Naive thymus-derived CD8-positive, alpha-beta T cell (primary cell): ENCODE results near the gene PDSS2. TPM values are rescaled to one million over a fixed set of nuclear protein-coding genes. Genes with fewer than 3 reads are reported as not detected.

Experiments
- ATAC-seq, 2 donors: fragments of 150-1000 bp; cut with Tn5 transposase in 1 of 2; sonication (Bioruptor Pico), chemical (Tn5 transposase) in 1 of 2; 1 replicate in 1 of 2; 2 replicates in 1 of 2; pipeline ENCODE4 v1.10.0; 2021; ENCODE audit warnings: mild to moderate bottlenecking in 2 of 2, moderate library complexity in 2 of 2
- POLR2A ChIA-PET: fragments of 350-600 bp; sonication (Branson Sonifier 250); formaldehyde crosslinking; loops from one replicate; lab custom pipeline; 2021; ENCODE audit warnings: antibody characterized with exemption; lab: Charles Lee
- DNase-seq, 10 donors: peaks; one replicate each; pipeline versions ENCODE4 v3.0.0 to v3.0.0-alpha.2; 2020 to 2022
- H3K27ac Mint-ChIP-seq, 10 donors: one replicate each; pipeline ENCODE4 v1.8.0; 2020 to 2022; ENCODE audit warnings: mild to moderate bottlenecking in 10 of 10, mixed read lengths in 10 of 10, moderate library complexity in 4 of 10, inconsistent platforms in 1 of 10
- H3K27me3 Mint-ChIP-seq, 5 donors: one replicate each; pipeline ENCODE4 v1.8.0; 2021 to 2022; ENCODE audit warnings: mixed read lengths in 5 of 5
- H3K36me3 Mint-ChIP-seq, 3 donors: one replicate each; pipeline ENCODE4 v1.8.0; 2020 to 2022; ENCODE audit warnings: mixed read lengths in 3 of 3, mild to moderate bottlenecking in 2 of 3, inconsistent platforms in 1 of 3
- H3K4me1 Mint-ChIP-seq, 4 donors: one replicate each; pipeline ENCODE4 v1.8.0; 2021 to 2022; ENCODE audit warnings: mixed read lengths in 4 of 4
- H3K4me3 Mint-ChIP-seq, 10 donors: one replicate each; pipeline ENCODE4 v1.8.0; 2020 to 2022; ENCODE audit warnings: mild to moderate bottlenecking in 10 of 10, mixed read lengths in 10 of 10, moderate library complexity in 6 of 10, inconsistent platforms in 1 of 10
- H3K9me3 Mint-ChIP-seq, 9 donors: one replicate each; pipeline ENCODE4 v1.8.0; 2020 to 2022; ENCODE audit warnings: mixed read lengths in 9 of 9, mild to moderate bottlenecking in 3 of 9, inconsistent platforms in 1 of 9, moderate library complexity in 1 of 9
- polyA plus RNA-seq, 3 donors: library from polyadenylated mRNA; unstranded; fragments of 300-500 nt; fragmentation: Illumina TruSeq; gene quantifications; one replicate each; pipeline ENCODE4 v1.2.3, GENCODE V29; 2021
- total RNA-seq, 8 experiments: library from RNA in 2 of 8; stranded (reverse) in 2 of 8; gene quantifications; one replicate each; pipeline ENCODE4 v1.2.3 and lab custom pipeline; 2021 to 2026

Gene PDSS2
- total and polyA plus RNA-seq, 5 experiments from 2014 or later, result 11.1 to 16.6 (median 13.9) TPM

DNA sequence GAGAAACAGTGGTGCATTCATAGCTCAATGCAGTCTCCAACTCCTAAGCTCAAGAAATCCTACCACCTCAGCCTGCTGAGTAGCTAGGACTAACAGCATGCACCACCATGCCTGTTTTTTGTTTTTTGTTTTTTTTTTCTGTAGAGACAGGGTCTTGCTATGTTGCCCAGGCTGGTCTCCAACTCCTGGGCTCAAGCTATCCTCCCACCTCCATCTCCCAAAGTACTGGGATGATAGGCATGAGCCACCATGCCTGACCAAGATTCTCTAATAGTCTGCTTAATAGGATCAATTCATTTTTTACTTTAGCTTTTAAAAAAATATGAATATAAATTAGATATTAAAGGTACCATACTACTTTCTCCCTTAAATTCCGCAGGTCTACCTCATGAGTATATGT, 191.7 kb downstream of the PDSS2 start:
- no peak for ATAC-seq
- POLR2A ChIA-PET, result no interaction called here
- Mint-ChIP-seq H3K4me3 (no peak overlapping the region), H3K27me3 (no peaks in the 10 kb centered on the region), H3K9me3 (no peaks in the 10 kb centered on the region), H3K4me1 (peaks cover 0 to 6% (median 0%) of the 10 kb centered on the region in 4 donors), H3K36me3 (peaks cover 0 to 29% (median 3%) of the 10 kb centered on the region in 3 donors), H3K27ac (no peak overlapping the region)
- DNase-seq, result no peak

- H3K27me3 Mint-ChIP-seq, result no peaks in the 10 kb centered on the region
- H3K4me1 Mint-ChIP-seq, result peaks cover 0 to 6% (median 0%) of the 10 kb centered on the region in 4 donors
- no peaks in the 10 kb centered on the region for H3K9me3 Mint-ChIP-seq
- POLR2A ChIA-PET, result no interaction called here
- no peak overlapping the region for H3K4me3 Mint-ChIP-seq
- peak overlapping the region in 2 of 10 donors; percentile 2 to 19 for H3K27ac Mint-ChIP-seq
- peaks cover 2 to 27% (median 4%) of the 10 kb centered on the region in 3 donors for H3K36me3 Mint-ChIP-seq
- DNase-seq, result no peak
- ATAC-seq, result no peak
These were observed 192.4 kb downstream of the PDSS2 start for GRCh38 chr6:107267006-107267405.

DNA sequence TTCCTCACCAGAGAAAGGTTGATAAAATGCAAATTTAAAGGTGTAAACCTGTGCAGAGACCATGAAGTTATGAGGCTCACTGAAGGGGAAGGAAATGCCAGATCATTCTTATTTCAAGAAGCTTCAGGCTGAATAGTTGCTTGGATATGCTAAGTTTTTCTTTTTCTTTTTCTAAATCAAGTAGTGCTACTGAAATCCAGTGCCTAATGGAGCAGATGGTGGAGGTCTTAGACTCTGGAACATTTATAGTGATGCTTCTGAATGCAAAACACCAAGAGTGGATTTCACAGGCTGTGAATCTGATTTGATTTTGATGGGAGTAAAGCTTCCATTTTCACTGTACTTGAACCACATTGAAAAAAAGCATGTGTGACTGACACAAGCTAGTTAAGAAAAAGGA, 192.8 kb downstream of the PDSS2 start:
- peak overlapping the region in 1 of 10 donors; percentile 52 for H3K27ac Mint-ChIP-seq
- no peaks in the 10 kb centered on the region for H3K9me3 Mint-ChIP-seq
- peaks cover 0 to 6% (median 0%) of the 10 kb centered on the region in 4 donors for H3K4me1 Mint-ChIP-seq
- peaks cover 2 to 28% (median 4%) of the 10 kb centered on the region in 3 donors for H3K36me3 Mint-ChIP-seq
- ATAC-seq, result no peak
- no peak overlapping the region for H3K4me3 Mint-ChIP-seq
- POLR2A ChIA-PET, result no interaction called here
- no peak for DNase-seq
- no peaks in the 10 kb centered on the region for H3K27me3 Mint-ChIP-seq

DNA sequence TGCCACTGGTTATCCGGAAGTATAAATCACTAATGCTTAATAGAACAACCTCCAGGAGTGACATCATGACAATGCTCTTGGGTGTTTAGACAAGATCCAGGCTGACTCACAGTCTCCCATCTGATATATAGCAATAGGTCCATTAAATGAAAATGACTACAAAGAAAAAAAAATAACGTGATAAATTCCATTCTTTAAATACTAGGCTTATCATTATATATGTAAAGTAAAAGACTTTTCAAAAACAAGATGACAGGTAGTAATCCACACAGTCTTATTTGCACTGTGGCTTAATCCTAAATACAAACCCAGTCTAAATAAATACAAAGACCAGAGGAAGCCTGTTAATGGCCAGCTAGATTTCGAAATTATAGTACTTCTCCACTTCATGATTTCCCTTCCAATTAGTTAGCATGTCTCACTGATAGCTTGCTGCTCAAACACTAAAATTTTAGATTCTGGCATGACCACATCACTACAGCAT, 195.0 kb downstream of the PDSS2 start:
- POLR2A ChIA-PET, result no interaction called here
- peak overlapping the region in 1 of 10 donors; percentile 61 for H3K27ac Mint-ChIP-seq
- H3K36me3 Mint-ChIP-seq, result peaks cover 2 to 19% (median 8%) of the 10 kb centered on the region in 3 donors
- no peak for ATAC-seq
- H3K4me1 Mint-ChIP-seq, result peaks cover 0 to 6% (median 1%) of the 10 kb centered on the region in 4 donors
- no peaks in the 10 kb centered on the region for H3K9me3 Mint-ChIP-seq
- no peak overlapping the region for H3K4me3 Mint-ChIP-seq
- H3K27me3 Mint-ChIP-seq, result no peaks in the 10 kb centered on the region
- no peak for DNase-seq

GRCh38 chr6:107259951-107260350, 199.4 kb downstream of the PDSS2 start:
- ATAC-seq, result no peak
- no peak for DNase-seq
- Mint-ChIP-seq H3K4me3 (no peak overlapping the region), H3K27me3 (no peaks in the 10 kb centered on the region), H3K27ac (no peak overlapping the region), H3K36me3 (peaks cover 3 to 15% (median 8%) of the 10 kb centered on the region in 3 donors), H3K9me3 (no peaks in the 10 kb centered on the region), H3K4me1 (peaks cover 0 to 3% (median 0%) of the 10 kb centered on the region in 4 donors)
- POLR2A ChIA-PET, result no interaction called here

GRCh38 chr6:107248147-107248546, 211.2 kb downstream of the PDSS2 start:
- H3K9me3 Mint-ChIP-seq, result no peaks in the 10 kb centered on the region
- H3K4me1 Mint-ChIP-seq, result peaks cover 0 to 2% (median 0%) of the 10 kb centered on the region in 4 donors
- no peak overlapping the region for H3K4me3 Mint-ChIP-seq
- H3K27me3 Mint-ChIP-seq, result no peaks in the 10 kb centered on the region
- no peak for DNase-seq
- H3K27ac Mint-ChIP-seq, result no peak overlapping the region
- POLR2A ChIA-PET, result no interaction called here
- H3K36me3 Mint-ChIP-seq, result peaks cover 0 to 18% (median 2%) of the 10 kb centered on the region in 3 donors
- ATAC-seq, result no peak

- H3K9me3 Mint-ChIP-seq, result no peaks in the 10 kb centered on the region
- H3K36me3 Mint-ChIP-seq, result peaks cover 0 to 22% (median 2%) of the 10 kb centered on the region in 3 donors
- no peak for ATAC-seq
- H3K4me3 Mint-ChIP-seq, result no peak overlapping the region
- no peak overlapping the region for H3K27ac Mint-ChIP-seq
- H3K27me3 Mint-ChIP-seq, result no peaks in the 10 kb centered on the region
- DNase-seq, result no peak
- POLR2A ChIA-PET, result no interaction called here
- H3K4me1 Mint-ChIP-seq, result peaks cover 0 to 2% (median 0%) of the 10 kb centered on the region in 4 donors
These were observed 212.3 kb downstream of the PDSS2 start for GRCh38 chr6:107246972-107247615.

DNA sequence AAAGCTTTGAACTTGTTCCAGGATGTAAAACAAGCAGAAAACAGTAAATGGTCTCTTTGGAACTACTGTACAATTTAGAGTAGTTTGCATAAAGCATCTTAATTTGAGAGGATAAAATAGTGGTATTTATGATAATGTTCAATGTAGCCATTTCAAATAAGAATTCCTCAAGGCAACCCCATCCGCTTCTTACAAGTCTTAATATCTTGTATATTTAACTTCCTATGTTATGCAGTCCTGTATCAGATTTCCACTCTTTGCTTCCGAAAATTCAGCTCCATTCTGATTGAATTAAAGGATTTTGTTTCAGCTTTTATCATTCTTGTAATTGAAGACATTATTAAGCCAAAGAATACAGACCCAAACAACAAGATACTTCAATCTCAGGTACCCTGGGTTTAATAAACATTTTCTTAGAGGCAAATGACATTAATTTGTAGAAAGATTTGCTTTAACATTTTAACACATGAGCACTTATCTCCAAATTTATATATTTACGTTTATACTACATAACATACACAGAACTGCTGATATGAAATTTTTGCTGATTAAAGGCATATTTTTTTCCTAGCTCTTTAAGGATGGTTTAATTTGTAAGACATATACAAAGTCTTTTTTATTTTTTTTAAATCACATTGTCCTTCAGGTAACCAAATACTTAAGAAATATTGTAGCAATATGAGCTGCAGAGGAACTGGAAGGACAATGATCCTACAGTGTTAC, 213.0 kb downstream of the PDSS2 start:
- no peaks in the 10 kb centered on the region for H3K9me3 Mint-ChIP-seq
- H3K4me3 Mint-ChIP-seq, result no peak overlapping the region
- H3K27ac Mint-ChIP-seq, result no peak overlapping the region
- no peaks in the 10 kb centered on the region for H3K27me3 Mint-ChIP-seq
- POLR2A ChIA-PET, result interaction anchor here (0.5 kb wide), 1 partner anchor 8 kb away, joined by 3 read pairs; no protein-coding TSS in a partner anchor
- DNase-seq, result no peak
- no peak for ATAC-seq
- H3K36me3 Mint-ChIP-seq, result peaks cover 0 to 28% (median 2%) of the 10 kb centered on the region in 3 donors
- peaks cover 0 to 2% (median 0%) of the 10 kb centered on the region in 4 donors for H3K4me1 Mint-ChIP-seq

GRCh38 chr6:107244742-107245480, 214.5 kb downstream of the PDSS2 start:
- Mint-ChIP-seq H3K27me3 (no peaks in the 10 kb centered on the region), H3K27ac (no peak overlapping the region), H3K9me3 (no peaks in the 10 kb centered on the region), H3K4me1 (peaks cover 0 to 2% (median 0%) of the 10 kb centered on the region in 4 donors), H3K36me3 (peaks cover 0 to 33% (median 2%) of the 10 kb centered on the region in 3 donors), H3K4me3 (no peak overlapping the region)
- POLR2A ChIA-PET, result no interaction called here
- ATAC-seq (no peak), DNase-seq (no peak)

GRCh38 chr6:107244082-107244741, 215.2 kb downstream of the PDSS2 start:
- DNase-seq (no peak), ATAC-seq (no peak)
- H3K4me1 Mint-ChIP-seq, result peaks cover 0 to 2% (median 0%) of the 10 kb centered on the region in 4 donors
- no peak overlapping the region for H3K4me3 Mint-ChIP-seq
- H3K27ac Mint-ChIP-seq, result no peak overlapping the region
- POLR2A ChIA-PET, result no interaction called here
- no peaks in the 10 kb centered on the region for H3K27me3 Mint-ChIP-seq
- no peaks in the 10 kb centered on the region for H3K9me3 Mint-ChIP-seq
- peaks cover 0 to 34% (median 2%) of the 10 kb centered on the region in 3 donors for H3K36me3 Mint-ChIP-seq

DNA sequence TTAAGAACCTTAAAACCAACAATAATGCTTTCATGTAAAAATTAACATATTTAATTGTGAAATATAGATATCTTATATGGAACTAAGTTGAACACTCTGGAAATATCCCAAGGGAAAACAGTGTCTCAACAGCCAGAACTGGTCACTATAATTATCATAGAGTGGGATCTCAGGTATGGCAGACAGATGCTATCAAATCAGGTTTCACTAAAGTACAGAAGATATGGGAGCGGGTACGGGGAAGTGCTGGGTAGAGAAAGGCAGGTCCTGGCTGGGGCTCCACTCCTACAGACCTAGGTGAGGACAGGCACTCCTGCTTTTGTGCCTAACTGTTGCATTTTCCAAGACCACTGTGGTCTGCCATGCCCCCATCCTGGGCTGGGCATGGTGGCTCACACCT, 215.9 kb downstream of the PDSS2 start:
- POLR2A ChIA-PET, result no interaction called here
- H3K36me3 Mint-ChIP-seq, result peaks cover 0 to 34% (median 4%) of the 10 kb centered on the region in 3 donors
- no peak overlapping the region for H3K4me3 Mint-ChIP-seq
- no peak for DNase-seq
- ATAC-seq, result no peak
- no peaks in the 10 kb centered on the region for H3K27me3 Mint-ChIP-seq
- no peaks in the 10 kb centered on the region for H3K9me3 Mint-ChIP-seq
- no peak overlapping the region for H3K27ac Mint-ChIP-seq
- H3K4me1 Mint-ChIP-seq, result peaks cover 0 to 2% (median 0%) of the 10 kb centered on the region in 4 donors

DNA sequence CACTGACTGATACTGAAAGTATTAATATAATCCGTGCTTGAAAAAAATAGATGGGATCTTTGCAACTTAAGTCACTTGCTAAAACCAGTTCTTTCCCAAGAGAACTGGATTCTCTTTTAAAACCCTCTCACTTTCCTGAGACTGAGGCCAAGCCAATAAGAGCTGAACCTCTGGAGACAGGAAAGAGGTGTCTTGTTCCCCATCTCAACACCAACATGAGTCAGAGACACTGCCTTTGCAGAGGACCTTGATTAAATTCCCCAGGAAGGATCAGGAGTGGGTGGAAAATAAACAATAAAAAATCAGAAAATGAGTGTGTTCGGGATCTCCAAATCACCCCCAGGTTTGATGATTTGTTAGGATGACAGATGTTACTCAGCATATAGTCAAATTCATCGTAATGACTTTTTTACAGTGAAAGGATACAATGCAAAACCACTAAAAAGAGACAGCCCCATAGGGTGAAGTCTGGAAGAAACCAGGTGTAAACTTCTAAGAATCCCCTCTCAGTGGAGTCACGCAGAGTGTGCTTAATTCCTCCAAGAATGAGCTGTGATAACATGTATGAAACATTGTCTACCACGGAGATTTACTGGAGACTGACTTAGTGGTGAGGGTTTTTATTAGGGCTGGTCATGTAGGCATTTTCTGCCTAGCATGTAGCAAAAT, 221.2 kb downstream of the PDSS2 start:
- DNase-seq, result no peak
- Mint-ChIP-seq H3K27me3 (no peaks in the 10 kb centered on the region), H3K27ac (no peak overlapping the region), H3K4me3 (no peak overlapping the region), H3K4me1 (no peaks in the 10 kb centered on the region), H3K36me3 (peaks cover 23 to 58% (median 41%) of the 10 kb centered on the region in 3 donors), H3K9me3 (peaks cover 0 to 22% (median 11%) of the 10 kb centered on the region in 9 donors)
- no peak for ATAC-seq
- POLR2A ChIA-PET, result no interaction called here
